GM12878 (cell line): ENCODE measurements around the gene CUTC. TPM values are rescaled to one million over a fixed set of nuclear protein-coding genes. Genes with fewer than 3 reads are reported as not detected.

Source experiments
- CEBPB ChIP-seq, 2 experiments: fragments of 150-350 bp in 1 of 2; IDR thresholded peaks; 2 replicates each; pipeline ENCODE4 v1.6.1; 2012 to 2014; ENCODE audit warnings: low read depth in 2 of 2, low read length in 2 of 2, borderline replicate concordance in 1 of 2, inconsistent platforms in 1 of 2
- CHD1 ChIP-seq: IDR thresholded peaks from 2 replicates; pipeline ENCODE4 v1.6.1; 2012; ENCODE audit warnings: low read depth, low read length, improper control_type of control experiment
- ESRRA ChIP-seq: IDR thresholded peaks from 2 replicates; pipeline ENCODE4 v1.6.1; 2012; ENCODE audit warnings: mild to moderate bottlenecking, low read length, improper control_type of control experiment
- GABPA ChIP-seq: IDR thresholded peaks from 2 replicates; pipeline ENCODE4 v1.6.1; 2014; ENCODE audit warnings: antibody characterized with exemption, low read depth, mild to moderate bottlenecking, inconsistent platforms
- GATAD2B ChIP-seq: fragments of 450-650 bp; conservative IDR thresholded peaks from 2 replicates; pipeline ENCODE4 v1.6.1; 2017; ENCODE audit warnings: low read depth, mild to moderate bottlenecking, moderate library complexity
- HDGF ChIP-seq: fragments of 450-650 bp; IDR thresholded peaks from 2 replicates; pipeline ENCODE4 v1.6.1; 2016; ENCODE audit warnings: antibody characterized with exemption
- JUNB ChIP-seq: IDR thresholded peaks from 2 replicates; pipeline ENCODE4 v1.6.1; 2016; ENCODE audit warnings: antibody characterized with exemption, mild to moderate bottlenecking
- KAT2A ChIP-seq: conservative IDR thresholded peaks from 2 replicates; pipeline ENCODE4 v1.6.1; 2011; ENCODE audit warnings: low read depth, low read length; ENCODE audit not compliant: control insufficient read depth
- NBN ChIP-seq: fragments of 450-650 bp; IDR thresholded peaks from 2 replicates; pipeline ENCODE4 v1.6.1; 2016
- PAX8 ChIP-seq: fragments of 450-650 bp; IDR thresholded peaks from 2 replicates; pipeline ENCODE4 v1.6.1; 2017; ENCODE audit warnings: mild to moderate bottlenecking, moderate library complexity
- RAD21 ChIP-seq: IDR thresholded peaks from 2 replicates; pipeline ENCODE4 v1.6.1; 2011; ENCODE audit warnings: mild to moderate bottlenecking, low read depth, low read length, moderate library complexity; ENCODE audit not compliant: insufficient read depth
- RB1 ChIP-seq: fragments of 450-650 bp; formaldehyde crosslinking; IDR thresholded peaks from 2 replicates; pipeline ENCODE4 v1.6.1; 2017; ENCODE audit warnings: mild to moderate bottlenecking, borderline replicate concordance
- RBBP5 ChIP-seq: fragments of 200-600 bp; sonication (generic); conservative IDR thresholded peaks from 2 replicates; pipeline ENCODE4 v1.6.1; 2016
- SMARCA5 ChIP-seq: fragments of 450-650 bp; IDR thresholded peaks from 2 replicates; pipeline ENCODE4 v1.6.1; 2017; ENCODE audit warnings: mild to moderate bottlenecking
- TAF1 ChIP-seq: IDR thresholded peaks from 2 replicates; pipeline ENCODE4 v1.6.1; 2011; ENCODE audit warnings: mild to moderate bottlenecking, low read depth, low read length, borderline replicate concordance
- WRNIP1 ChIP-seq: IDR thresholded peaks from 2 replicates; pipeline ENCODE4 v1.6.1; 2011; ENCODE audit warnings: low read depth, low read length, improper control_type of control experiment, borderline replicate concordance
- YBX1 ChIP-seq: fragments of 450-650 bp; IDR thresholded peaks from 2 replicates; pipeline ENCODE4 v1.6.1; 2016; ENCODE audit warnings: antibody characterized with exemption
- ZBED1 ChIP-seq: IDR thresholded peaks from 2 replicates; pipeline ENCODE4 v1.6.1; 2016; ENCODE audit warnings: borderline replicate concordance
- polyA plus RNA-seq, 11 experiments: library from polyadenylated mRNA; depleted of rRNA in 4 of 11; unstranded in 6 of 11; stranded (reverse) in 5 of 11; fragments of >200 nt; fragmentation: Nextera tagmentation in 4 of 11; fragmentation: Illumina TruSeq in 1 of 11; extraction: Ambion mirVana in 4 of 11; extraction: Trizol in 1 of 11; gene quantifications; 1 replicate in 1 of 11; 2 replicates in 10 of 11; pipeline versions ENCODE4 v1.2.1 to v1.2.3, GENCODE V29; 2011 to 2016; ENCODE audit warnings: inconsistent platforms in 2 of 11, missing spikeins in 2 of 11, low read depth in 1 of 11
- total RNA-seq, 4 experiments: library from RNA; depleted of rRNA in 3 of 4; stranded (reverse); fragments of >200 nt in 3 of 4; fragmentation: Illumina TruSeq in 1 of 4; extraction: Trizol in 1 of 4; gene quantifications; 2 replicates each; pipeline versions ENCODE4 v1.2.1 to v1.2.3, GENCODE V29; 2013 to 2021
- TF ChIP-seq, protein P1 (sequence below): fragments of 450-650 bp; IDR thresholded peaks from 2 replicates; pipeline ENCODE4 v1.6.1; 2017; ENCODE audit warnings: mild to moderate bottlenecking, moderate library complexity
- TF ChIP-seq, protein P2 (sequence below): IDR thresholded peaks from 2 replicates; pipeline ENCODE4 v1.6.1; 2011; ENCODE audit warnings: low read depth, low read length, improper control_type of control experiment, borderline replicate concordance
- TF ChIP-seq, protein P3 (sequence below): fragments of 150-350 bp; IDR thresholded peaks from 2 replicates; pipeline ENCODE4 v1.6.1; 2014; ENCODE audit warnings: mild to moderate bottlenecking, low read depth, low read length
- TF ChIP-seq, protein P4 (sequence below): IDR thresholded peaks from 2 replicates; pipeline ENCODE4 v1.6.1; 2012; ENCODE audit warnings: low read depth, low read length, improper control_type of control experiment
- TF ChIP-seq, protein P5 (sequence below): fragments of 450-650 bp; IDR thresholded peaks from 2 replicates; pipeline ENCODE4 v1.6.1; 2014; ENCODE audit warnings: mild to moderate bottlenecking

The CUTC gene
- total and polyA plus RNA-seq, 10 of the 15 experiments (the other 5 are each of a cell fraction or from before 2014, with no cell fraction given): 23.8 to 71.7 (median 40.8) TPM

DNA sequence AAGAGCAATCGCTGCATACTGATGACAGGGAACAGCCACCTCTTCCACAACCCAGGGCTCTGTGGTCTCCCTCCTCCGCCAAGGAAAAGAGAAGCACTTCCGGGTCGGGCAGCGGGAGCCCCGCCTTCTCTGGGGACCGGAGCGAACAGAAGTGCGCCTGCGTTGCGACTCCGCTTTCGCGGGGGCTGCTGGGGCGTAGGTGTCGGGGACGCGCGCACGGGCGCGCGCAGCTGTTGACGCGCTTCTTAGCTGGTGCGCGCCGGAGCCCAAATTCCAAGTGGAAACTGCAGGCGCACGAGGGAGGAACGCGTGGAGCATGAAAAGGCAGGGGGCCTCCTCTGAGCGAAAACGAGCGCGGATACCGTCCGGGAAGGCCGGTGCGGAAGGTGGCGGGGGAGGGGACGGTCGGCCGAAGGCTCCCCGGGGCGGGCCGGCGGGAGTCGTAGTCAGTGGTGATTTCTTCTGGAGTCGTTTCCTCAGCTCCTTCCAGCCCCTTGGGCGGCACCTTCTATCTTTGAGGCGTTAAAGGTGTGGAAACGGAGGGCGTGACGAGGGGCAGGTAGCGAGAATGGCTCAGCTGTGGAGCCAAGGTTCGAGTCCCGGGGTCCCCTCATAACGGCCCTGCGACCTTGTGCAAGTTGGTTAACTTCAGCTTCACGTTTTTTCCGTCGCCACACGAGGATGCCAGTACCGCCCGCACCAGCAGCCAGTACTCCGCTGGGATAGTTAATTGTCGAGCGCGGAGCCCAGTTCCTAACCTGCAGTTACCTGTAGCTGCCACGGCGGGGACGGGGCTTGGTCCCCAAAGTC is at the start of gene CUTC, which contains the start of gene COX15 (continued):
- TF ChIP-seq, protein P1, sequence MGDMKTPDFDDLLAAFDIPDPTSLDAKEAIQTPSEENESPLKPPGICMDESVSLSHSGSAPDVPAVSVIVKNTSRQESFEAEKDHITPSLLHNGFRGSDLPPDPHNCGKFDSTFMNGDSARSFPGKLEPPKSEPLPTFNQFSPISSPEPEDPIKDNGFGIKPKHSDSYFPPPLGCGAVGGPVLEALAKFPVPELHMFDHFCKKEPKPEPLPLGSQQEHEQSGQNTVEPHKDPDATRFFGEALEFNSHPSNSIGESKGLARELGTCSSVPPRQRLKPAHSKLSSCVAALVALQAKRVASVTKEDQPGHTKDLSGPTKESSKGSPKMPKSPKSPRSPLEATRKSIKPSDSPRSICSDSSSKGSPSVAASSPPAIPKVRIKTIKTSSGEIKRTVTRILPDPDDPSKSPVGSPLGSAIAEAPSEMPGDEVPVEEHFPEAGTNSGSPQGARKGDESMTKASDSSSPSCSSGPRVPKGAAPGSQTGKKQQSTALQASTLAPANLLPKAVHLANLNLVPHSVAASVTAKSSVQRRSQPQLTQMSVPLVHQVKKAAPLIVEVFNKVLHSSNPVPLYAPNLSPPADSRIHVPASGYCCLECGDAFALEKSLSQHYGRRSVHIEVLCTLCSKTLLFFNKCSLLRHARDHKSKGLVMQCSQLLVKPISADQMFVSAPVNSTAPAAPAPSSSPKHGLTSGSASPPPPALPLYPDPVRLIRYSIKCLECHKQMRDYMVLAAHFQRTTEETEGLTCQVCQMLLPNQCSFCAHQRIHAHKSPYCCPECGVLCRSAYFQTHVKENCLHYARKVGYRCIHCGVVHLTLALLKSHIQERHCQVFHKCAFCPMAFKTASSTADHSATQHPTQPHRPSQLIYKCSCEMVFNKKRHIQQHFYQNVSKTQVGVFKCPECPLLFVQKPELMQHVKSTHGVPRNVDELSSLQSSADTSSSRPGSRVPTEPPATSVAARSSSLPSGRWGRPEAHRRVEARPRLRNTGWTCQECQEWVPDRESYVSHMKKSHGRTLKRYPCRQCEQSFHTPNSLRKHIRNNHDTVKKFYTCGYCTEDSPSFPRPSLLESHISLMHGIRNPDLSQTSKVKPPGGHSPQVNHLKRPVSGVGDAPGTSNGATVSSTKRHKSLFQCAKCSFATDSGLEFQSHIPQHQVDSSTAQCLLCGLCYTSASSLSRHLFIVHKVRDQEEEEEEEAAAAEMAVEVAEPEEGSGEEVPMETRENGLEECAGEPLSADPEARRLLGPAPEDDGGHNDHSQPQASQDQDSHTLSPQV: no peak
- peak; percentile 63; the same call in 1 of the 2 replicates for TF ChIP-seq SMARCA5
- TF ChIP-seq, protein P2, sequence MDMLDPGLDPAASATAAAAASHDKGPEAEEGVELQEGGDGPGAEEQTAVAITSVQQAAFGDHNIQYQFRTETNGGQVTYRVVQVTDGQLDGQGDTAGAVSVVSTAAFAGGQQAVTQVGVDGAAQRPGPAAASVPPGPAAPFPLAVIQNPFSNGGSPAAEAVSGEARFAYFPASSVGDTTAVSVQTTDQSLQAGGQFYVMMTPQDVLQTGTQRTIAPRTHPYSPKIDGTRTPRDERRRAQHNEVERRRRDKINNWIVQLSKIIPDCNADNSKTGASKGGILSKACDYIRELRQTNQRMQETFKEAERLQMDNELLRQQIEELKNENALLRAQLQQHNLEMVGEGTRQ: no peak
- TF ChIP-seq GATAD2B: 0 out of 2 replicates have a peak, but pooled peaks have one; percentile 40
- 0 out of 2 replicates have a peak, but pooled peaks have one; percentile 23 for TF ChIP-seq NBN
- TF ChIP-seq CHD1: no peak
- TF ChIP-seq JUNB: no peak
- no peak for TF ChIP-seq ZBED1
- no peak for TF ChIP-seq KAT2A
- TF ChIP-seq, protein P3, sequence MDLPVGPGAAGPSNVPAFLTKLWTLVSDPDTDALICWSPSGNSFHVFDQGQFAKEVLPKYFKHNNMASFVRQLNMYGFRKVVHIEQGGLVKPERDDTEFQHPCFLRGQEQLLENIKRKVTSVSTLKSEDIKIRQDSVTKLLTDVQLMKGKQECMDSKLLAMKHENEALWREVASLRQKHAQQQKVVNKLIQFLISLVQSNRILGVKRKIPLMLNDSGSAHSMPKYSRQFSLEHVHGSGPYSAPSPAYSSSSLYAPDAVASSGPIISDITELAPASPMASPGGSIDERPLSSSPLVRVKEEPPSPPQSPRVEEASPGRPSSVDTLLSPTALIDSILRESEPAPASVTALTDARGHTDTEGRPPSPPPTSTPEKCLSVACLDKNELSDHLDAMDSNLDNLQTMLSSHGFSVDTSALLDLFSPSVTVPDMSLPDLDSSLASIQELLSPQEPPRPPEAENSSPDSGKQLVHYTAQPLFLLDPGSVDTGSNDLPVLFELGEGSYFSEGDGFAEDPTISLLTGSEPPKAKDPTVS: no peak
- TF ChIP-seq YBX1: no peak
- TF ChIP-seq PAX8: no peak
- 0 out of 2 replicates have a peak, but pooled peaks have one; percentile 1 for TF ChIP-seq RAD21
- no peak for TF ChIP-seq WRNIP1
- peak; percentile 79; the same call in 1 of the 2 replicates for TF ChIP-seq RB1
- peak; percentile 71; the same call in 1 of the 2 replicates for TF ChIP-seq TAF1
- TF ChIP-seq, protein P4, sequence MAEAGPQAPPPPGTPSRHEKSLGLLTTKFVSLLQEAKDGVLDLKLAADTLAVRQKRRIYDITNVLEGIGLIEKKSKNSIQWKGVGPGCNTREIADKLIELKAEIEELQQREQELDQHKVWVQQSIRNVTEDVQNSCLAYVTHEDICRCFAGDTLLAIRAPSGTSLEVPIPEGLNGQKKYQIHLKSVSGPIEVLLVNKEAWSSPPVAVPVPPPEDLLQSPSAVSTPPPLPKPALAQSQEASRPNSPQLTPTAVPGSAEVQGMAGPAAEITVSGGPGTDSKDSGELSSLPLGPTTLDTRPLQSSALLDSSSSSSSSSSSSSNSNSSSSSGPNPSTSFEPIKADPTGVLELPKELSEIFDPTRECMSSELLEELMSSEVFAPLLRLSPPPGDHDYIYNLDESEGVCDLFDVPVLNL: 0 out of 2 replicates have a peak, but pooled peaks have one; percentile 50
- no peak for TF ChIP-seq ESRRA
- TF ChIP-seq CEBPB (IDR thresholded peaks at IDR 0.05; ENCODE audit: borderline replicate concordance in 1 of 2, low read depth in 2 of 2, low read length in 2 of 2): no peak
- TF ChIP-seq HDGF: peak; percentile 40; the same call in 1 of the 2 replicates
- TF ChIP-seq RBBP5: no peak
- TF ChIP-seq, protein P5, sequence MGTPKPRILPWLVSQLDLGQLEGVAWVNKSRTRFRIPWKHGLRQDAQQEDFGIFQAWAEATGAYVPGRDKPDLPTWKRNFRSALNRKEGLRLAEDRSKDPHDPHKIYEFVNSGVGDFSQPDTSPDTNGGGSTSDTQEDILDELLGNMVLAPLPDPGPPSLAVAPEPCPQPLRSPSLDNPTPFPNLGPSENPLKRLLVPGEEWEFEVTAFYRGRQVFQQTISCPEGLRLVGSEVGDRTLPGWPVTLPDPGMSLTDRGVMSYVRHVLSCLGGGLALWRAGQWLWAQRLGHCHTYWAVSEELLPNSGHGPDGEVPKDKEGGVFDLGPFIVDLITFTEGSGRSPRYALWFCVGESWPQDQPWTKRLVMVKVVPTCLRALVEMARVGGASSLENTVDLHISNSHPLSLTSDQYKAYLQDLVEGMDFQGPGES: no peak
- TF ChIP-seq GABPA: peak; percentile 89
